ACHN (cell line): ENCODE measurements around the gene ZNF776.
A peak's percentile ranks its signal among the peaks of the same experiment; 100 is the strongest.
"Not testable (repeated sequence)": the region's sequence is repeated elsewhere in the genome, so short reads cannot be mapped to it uniquely, and the experiment has no call there.

Experiments used
- DNase-seq: peaks from one replicate; pipeline ENCODE4 v3.0.0-alpha.2; 2015
- in situ Hi-C: cut with HindIII; loops from 2 replicates; pipeline ENCODE4 v1.10.0; 2017; ENCODE audit warnings: low sequenced_read_pairs, low pct_ligation_motif_present, low pct_unique_long_range_greater_than_20kb

ZNF776 gene

DNA sequence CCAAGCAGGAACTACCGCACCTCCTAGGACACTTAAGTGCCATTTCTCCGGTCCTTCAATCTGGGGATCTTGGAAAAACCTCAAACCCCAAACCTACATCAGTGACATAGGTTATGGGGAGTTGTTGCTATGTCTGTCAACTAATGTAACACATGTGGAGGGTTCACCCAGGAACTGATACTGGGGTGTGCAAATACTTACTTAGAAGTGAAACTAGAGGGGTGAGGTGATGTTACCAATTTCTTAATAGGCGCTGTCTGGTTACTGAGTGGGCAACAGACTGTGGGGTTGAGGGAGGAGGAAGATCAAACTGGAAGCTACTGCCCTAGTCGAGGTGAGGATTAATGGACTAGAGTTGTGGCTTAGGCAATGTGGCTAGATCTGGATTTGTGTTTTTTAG, 24.8 kb downstream of the ZNF776 start:
- DNase-seq = no peak
- in situ Hi-C loops = no loop called here

DNA sequence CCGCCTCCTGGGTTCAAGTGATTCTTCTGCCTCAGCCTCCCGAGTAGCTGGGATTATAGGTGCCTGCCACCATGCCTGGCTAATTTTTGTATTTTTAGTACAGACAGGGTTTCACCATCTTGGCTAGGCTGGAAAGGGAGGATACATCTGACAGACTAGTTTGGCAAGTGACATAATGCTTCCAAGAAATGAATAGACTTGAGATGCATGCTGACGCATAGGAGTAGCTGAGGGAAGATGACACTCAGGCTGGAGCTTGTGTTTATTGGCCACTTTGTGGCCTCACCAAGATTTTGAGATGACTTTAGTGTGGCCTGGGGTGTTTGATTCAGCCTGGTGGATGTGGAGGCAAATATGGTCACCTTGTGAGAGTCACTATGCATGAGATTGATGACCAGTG, 26.9 kb downstream of the ZNF776 start:
- no peak for DNase-seq
- in situ Hi-C loops = no loop called here

DNA sequence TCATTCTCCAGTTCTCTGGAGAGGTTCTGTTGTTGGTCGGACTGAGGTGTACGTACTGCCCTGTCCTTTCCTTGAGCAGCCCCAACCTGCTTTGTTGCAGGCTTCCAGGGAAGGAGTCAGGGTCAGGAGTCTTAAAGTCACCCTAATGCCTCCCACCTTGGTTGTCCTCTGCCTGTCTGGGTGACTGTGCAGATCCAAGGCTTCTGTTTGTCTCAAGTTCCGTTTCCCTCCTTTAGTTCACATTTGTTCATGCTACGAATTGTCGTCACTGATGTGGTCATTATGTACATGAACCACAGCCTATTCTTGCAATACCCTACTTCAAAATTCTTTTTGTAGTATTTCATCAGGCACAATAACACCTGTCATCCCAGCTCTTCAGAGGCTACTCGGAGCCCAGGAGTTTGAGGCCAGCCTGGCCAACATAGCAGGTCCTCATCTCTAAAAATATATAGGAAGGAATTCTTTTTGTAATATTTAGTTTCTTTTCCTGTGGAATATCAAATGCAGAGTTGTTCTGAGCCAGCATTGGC, 30.2 kb downstream of the ZNF776 start:
- in situ Hi-C loops = no loop called here
- no peak for DNase-seq

DNA sequence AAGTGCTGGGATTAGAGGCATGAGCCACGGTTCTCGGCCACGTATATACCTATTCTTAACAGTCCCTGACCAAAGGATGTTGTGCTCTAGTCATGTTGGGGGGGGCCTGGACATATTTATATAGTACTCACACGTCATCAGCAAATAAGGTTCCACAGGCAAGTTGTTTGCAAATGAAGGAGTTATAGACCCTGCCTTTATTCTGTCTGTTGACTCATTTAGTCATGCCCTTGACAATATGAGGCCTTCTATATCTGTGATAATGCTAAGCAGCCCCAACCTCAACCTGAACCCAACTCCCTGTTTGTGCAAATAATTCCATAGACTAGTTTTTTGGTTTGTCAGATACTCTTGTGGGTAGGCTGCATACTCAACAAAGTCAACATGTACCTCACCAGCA, 31.7 kb downstream of the ZNF776 start:
- DNase-seq = no peak
- in situ Hi-C loops = no loop called here

DNA sequence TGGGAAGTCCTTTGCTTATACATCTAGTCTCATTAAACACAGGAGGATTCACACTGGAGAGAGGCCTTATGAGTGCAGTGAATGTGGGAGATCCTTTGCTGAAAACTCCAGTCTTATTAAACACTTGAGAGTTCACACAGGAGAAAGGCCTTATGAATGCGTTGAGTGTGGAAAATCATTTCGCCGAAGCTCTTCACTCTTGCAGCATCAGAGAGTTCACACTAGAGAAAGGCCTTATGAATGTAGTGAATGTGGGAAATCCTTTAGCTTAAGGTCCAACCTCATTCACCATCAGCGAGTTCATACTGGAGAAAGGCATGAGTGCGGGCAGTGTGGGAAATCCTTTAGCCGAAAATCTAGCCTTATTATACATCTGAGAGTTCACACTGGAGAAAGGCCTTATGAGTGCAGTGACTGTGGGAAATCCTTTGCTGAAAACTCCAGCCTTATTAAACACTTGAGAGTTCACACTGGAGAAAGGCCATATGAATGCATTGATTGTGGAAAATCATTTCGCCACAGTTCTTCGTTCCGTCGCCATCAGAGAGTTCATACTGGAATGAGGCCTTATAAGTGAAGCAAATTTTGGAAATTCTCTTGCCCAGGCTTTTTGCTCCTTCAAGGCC, 32.7 kb downstream of the ZNF776 start:
- DNase-seq = peak; percentile 7
- in situ Hi-C loops = no loop called here

DNA sequence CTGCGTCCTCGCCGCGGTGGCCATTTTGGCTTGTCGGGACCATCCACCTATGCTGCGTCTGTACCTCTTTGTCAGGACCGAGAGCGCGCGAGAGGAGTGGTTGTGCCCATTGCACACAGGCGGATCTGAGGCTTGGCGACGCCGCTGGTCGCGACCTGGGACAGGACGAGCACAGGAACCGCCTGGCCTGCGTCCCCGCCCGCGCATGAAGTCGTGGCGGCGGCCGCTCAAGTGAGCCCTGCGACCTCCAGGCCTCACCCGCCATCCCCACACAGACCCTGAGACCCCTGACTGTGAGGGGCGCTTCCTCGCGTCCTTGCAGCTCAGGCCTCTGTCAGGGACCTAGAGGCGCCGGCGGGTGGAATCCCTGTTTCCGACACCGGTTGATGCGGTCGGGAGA, 39.7 kb downstream of the ZNF776 start:
- in situ Hi-C loops = no loop called here
- no peak for DNase-seq

DNA sequence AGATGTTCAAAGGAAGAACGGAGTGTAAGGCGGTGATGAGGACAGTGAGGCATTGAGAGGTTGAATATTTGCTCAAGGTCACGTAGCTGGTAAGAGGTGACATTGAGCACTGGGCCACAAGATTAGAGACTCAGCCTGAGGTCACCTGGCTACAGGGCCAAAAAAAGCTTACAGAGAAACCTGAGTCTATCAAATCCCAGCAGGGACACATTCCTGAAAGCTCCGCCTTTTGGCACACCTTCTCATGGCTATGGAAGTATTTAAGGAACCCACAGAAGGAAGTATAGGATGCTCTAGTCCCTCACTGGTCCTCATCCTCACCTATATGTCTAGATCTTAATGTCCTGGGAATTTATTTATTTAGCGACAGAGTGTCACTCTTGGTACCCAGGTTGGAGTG, 40.3 kb downstream of the ZNF776 start:
- DNase-seq = no peak
- in situ Hi-C loops = no loop called here

DNA sequence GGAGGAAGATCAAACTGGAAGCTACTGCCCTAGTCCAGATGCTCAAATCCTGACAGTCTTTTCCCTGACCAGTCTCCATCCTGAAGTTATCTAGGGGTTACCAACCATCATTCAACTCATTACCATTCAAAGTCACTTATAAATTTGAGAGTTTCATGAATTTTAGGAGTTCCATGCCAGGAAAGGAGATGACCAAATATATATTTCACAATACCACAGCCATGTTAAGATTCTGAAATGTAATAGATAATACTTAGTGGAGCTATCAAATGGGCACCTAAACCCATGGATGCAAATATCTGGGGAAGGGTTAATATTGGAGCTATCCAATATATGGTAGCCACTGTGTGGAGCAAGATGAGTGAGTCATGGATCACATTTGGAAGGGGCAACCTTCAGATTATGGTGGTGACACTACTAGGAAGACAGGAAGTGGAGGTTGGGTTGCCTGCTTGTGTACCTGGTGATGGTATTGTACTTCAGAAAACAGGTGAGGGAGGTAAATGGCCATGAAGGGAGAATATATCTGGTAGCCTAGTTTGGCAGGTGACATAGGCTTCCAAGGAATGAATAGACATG, 41.6 kb downstream of the ZNF776 start:
- no peak for DNase-seq
- in situ Hi-C loops = no loop called here

DNA sequence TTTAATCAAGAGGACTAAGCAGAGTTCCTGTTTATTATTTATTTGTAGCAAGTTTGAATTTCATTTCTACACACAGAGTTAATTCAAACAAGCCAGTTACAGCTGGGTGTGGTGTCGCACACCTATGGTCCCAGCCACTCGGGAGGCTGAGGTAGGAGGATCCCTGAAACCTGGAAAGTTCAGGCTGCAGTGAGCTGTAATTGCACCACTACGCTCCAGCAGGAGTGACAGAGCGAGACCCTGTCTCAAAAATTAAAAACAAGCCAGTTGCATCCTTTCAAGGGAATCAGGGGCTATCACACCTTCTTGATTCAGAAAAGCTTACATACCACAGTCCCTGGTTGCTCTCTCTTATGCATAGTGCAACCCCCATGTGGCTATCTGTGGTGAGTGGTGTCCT, 42.7 kb downstream of the ZNF776 start:
- in situ Hi-C loops = no loop called here
- DNase-seq = no peak

DNA sequence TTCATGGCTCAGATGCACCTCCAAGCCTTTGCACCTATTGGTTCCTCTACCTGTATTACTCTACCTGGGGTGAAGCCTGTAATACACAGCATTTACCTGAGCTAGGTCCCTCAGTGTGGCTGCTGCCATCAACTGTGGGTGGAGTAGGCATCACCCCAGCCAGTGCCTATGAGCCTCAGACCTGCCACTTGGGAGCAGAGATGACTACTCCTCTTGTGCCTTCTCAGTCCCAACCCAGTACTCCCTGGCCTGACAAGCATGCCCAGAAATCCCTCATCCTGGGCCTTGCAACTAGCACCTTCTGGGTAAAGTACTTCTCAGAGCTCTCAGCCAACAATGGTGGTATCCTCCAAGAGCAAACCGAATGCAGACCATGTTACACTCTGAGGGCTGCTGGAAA, 50.0 kb downstream of the ZNF776 start:
- DNase-seq, in situ Hi-C loops: not testable (repeated sequence)

DNA sequence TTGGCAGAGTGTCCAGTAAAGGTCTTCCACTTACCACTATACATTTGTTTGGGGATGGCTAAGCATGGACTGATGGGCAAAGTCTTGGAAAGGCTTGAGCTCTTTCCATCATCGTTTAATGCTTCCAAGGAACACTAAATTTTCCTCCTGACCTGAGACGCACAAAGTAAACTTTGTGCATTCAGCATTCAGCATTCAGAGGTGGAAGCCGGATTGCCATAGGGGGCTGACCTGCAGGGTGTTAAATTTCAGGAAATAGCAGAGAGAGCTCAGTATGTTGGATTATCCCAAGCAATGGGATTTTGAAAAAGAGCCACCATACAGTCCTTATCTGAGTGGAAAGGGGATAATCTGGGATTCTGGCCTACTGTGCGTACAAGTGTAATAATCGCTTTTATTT, 54.1 kb downstream of the ZNF776 start:
- no peak for DNase-seq
- in situ Hi-C loops = no loop called here

DNA sequence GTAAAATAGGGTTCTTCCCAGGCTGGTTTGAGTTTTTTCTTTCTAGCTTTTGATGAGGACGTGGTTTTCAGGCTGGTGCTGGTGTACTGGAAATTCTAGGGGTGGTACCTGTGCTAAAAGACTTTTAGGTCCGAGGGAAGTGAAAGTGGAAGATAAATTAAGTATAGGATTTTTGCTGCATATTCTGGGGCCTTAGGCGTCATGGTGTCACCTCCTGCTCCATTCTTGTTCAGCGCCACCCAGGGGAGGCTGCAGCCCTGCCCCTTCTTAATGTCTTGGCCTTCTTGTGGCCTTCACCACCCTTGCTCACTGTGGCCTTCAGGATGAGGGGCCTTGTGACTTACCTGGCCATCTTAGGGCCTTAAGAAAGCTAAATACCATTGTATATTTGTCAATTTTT, 55.7 kb downstream of the ZNF776 start:
- no peak for DNase-seq
- in situ Hi-C loops = no loop called here

DNA sequence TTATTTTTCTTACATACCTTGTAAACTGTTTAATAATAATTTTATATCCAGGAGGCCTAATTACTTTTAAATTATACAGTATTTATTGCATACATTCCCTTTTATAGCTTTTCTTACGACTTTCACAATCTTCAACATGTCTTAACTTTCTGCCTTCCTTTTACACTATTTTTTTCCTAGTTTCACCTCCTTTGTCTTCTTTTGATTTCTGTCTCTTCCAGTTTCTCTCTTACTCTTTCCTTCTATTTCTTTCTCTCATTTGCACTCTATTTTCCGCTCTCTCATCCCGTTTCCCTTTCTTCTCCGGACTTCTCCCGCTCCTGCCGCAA, 56.6 kb downstream of the ZNF776 start:
- in situ Hi-C loops = no loop called here

DNA sequence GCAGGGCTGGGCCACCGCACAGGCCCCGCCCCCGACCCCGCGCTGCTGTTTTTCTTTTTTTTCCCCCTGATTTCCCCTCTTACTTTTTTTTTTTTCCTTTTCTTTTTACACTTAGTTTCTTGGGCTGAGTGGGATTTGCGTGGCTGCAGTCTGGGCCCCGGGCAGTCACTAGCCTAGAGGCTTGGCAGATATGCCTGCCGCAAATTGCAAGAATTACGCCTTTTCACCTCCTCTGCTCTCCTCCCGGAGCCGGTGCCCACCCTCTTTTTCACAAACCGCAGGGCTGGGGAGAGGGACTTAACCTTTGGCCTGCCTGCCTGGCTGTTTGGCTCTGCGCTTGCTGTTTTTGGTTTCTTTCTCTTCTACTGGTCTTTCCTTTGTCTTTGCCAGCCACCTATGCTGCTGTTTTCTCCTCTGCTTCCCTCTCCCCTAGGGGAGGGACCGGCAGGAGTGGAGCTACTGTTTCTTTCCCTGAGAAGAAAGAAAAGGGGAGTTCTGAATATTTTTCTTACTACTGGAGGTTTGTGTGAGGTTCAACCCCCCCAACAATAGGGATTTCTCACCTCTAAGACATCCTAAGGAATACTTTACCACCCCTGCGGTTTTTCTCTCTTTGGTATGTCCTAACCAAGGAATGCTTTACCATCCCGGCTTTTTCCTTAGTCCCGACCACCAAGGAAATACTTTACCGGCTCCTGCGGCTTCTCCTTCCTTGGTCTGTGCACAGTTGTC, 57.1 kb downstream of the ZNF776 start:
- DNase-seq = peak; percentile 75
- in situ Hi-C loops = no loop called here

More for the DNA sequence above, 56.6 kb downstream of the ZNF776 start:
- peak; percentile 45 for DNase-seq

DNA sequence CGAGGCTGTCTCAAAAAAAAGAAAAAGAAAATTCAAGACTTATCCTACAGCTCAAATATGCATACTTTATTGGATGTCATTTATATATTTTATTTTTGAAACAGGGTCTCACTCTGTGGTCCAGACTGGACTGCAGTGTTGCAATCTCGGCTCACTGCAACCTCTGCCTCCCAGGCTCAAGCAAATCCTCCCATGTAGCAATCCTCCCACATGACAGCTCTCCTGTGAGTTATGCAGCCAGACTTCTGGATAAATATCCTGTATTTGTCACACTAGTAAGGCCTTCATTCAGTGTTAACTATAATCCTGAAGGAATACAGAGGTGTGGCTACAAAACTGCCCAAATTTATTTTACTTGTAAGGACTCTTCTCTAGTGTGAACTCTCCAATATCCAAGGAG, 60.9 kb downstream of the ZNF776 start:
- in situ Hi-C loops = no loop called here

More for the DNA sequence above, 60.9 kb downstream of the ZNF776 start:
- DNase-seq = no peak
